Lower lobe of right lung (tissue), 2 donors: ENCODE results near the gene PDZD7. TPM values are rescaled to one million over a fixed set of nuclear protein-coding genes. Genes with fewer than 3 reads are reported as not detected.

Experiments
- ATAC-seq, 2 donors: fragments of 200-7000 bp; cut with Tn5 transposase; one replicate each; pipeline ENCODE4 v1.9.1; 2020 to 2022; ENCODE audit warnings: mild to moderate bottlenecking in 2 of 2, moderate library complexity in 2 of 2
- DNase-seq: peaks from one replicate; pipeline ENCODE4 v3.0.0-alpha.2; 2020
- H3K27ac ChIP-seq: fragments of 200-600 bp; one replicate; pipeline ENCODE4 v1.8.0; 2022
- H3K27me3 ChIP-seq: fragments of 200-600 bp; one replicate; pipeline ENCODE4 v1.8.0; 2022; ENCODE audit warnings: low read depth
- H3K36me3 ChIP-seq: fragments of 200-600 bp; one replicate; pipeline ENCODE4 v1.8.0; 2022; ENCODE audit warnings: mild to moderate bottlenecking
- H3K4me1 ChIP-seq: fragments of 200-600 bp; one replicate; pipeline ENCODE4 v1.8.0; 2022
- H3K4me3 ChIP-seq: fragments of 200-600 bp; one replicate; pipeline ENCODE4 v1.8.0; 2022; ENCODE audit warnings: mild to moderate bottlenecking
- H3K9me3 ChIP-seq: fragments of 200-600 bp; one replicate; pipeline ENCODE4 v1.8.0; 2022
- CTCF ChIP-seq: fragments of 200-600 bp; IDR thresholded peaks from one replicate; pipeline ENCODE4 v1.8.0; 2022; ENCODE audit warnings: antibody characterized with exemption, mild to moderate bottlenecking
- intact Hi-C: fragments of 100-400 bp; cut with DNase I; formaldehyde crosslinking; loops from one replicate; pipeline ENCODE4 v1.11.0; 2022
- total RNA-seq: library from RNA; stranded (reverse); fragmentation: NEBNext Ultra II Directional; extraction: Animal tissue kit (Norgen Biotek cat#: 25700); gene quantifications from one replicate; pipeline ENCODE4 v1.2.1, GENCODE V29; 2021
- donor health status: DM: no; HTN: yes; CAD: no; lungs with severe emphysema.

PDZD7 gene
- total RNA-seq, 1 donor from 2014 or later, result 1.6 TPM

GRCh38 chr10:101046332-101047238, 15.7 kb upstream of the PDZD7 start:
- Histone ChIP-seq H3K27me3 (peaks cover 57% of the 10 kb centered on the region), H3K27ac (no peak overlapping the region), H3K36me3 (no peaks in the 10 kb centered on the region), H3K4me1 (peaks cover 29% of the 10 kb centered on the region), H3K9me3 (no peaks in the 10 kb centered on the region), H3K4me3 (no peak overlapping the region)
- DNase-seq (peak; percentile 32), ATAC-seq (no peak)
- TF ChIP-seq CTCF, result no peak
- intact Hi-C loops, result no loop called here

GRCh38 chr10:101044117-101044516, 13.2 kb upstream of the PDZD7 start:
- peaks cover 14% of the 10 kb centered on the region for H3K36me3 ChIP-seq
- no peak for TF ChIP-seq CTCF
- intact Hi-C loops, result no loop called here
- ATAC-seq (no peak), DNase-seq (peak; percentile 3)
- H3K9me3 ChIP-seq, result no peaks in the 10 kb centered on the region
- H3K4me1 ChIP-seq, result peaks cover 26% of the 10 kb centered on the region
- H3K27me3 ChIP-seq, result peaks cover 32% of the 10 kb centered on the region
- H3K27ac ChIP-seq, result peak overlapping the region; percentile 86
- H3K4me3 ChIP-seq, result no peak overlapping the region

GRCh38 chr10:101043363-101043707, 12.4 kb upstream of the PDZD7 start:
- ATAC-seq, result peak in 1 of 2 donors; percentile 1
- intact Hi-C loops, result no loop called here

GRCh38 chr10:101042667-101043362, 11.9 kb upstream of the PDZD7 start:
- peaks cover 26% of the 10 kb centered on the region for H3K4me1 ChIP-seq
- H3K27ac ChIP-seq, result peak overlapping the region; percentile 86
- H3K27me3 ChIP-seq, result peaks cover 19% of the 10 kb centered on the region
- H3K36me3 ChIP-seq, result peaks cover 27% of the 10 kb centered on the region
- no peak for TF ChIP-seq CTCF
- intact Hi-C loops, result no loop called here
- DNase-seq (peak; percentile 100), ATAC-seq (peak; percentile 97 to 98)
- peak overlapping the region; percentile 52 for H3K4me3 ChIP-seq
- H3K9me3 ChIP-seq, result no peaks in the 10 kb centered on the region

More at GRCh38 chr10:101043363-101043707, 12.4 kb upstream of the PDZD7 start:
- Histone ChIP-seq H3K9me3 (no peaks in the 10 kb centered on the region), H3K4me1 (peaks cover 26% of the 10 kb centered on the region), H3K36me3 (peaks cover 21% of the 10 kb centered on the region), H3K27ac (peak overlapping the region; percentile 86), H3K4me3 (peak overlapping the region; percentile 52), H3K27me3 (peaks cover 24% of the 10 kb centered on the region)
- DNase-seq, result no peak
- TF ChIP-seq CTCF, result no peak

- peaks cover 34% of the 10 kb centered on the region for H3K36me3 ChIP-seq
- TF ChIP-seq CTCF, result no peak
- intact Hi-C loops, result no loop called here
- H3K4me1 ChIP-seq, result peaks cover 26% of the 10 kb centered on the region
- peak overlapping the region; percentile 52 for H3K4me3 ChIP-seq
- H3K9me3 ChIP-seq, result no peaks in the 10 kb centered on the region
- H3K27ac ChIP-seq, result peak overlapping the region; percentile 86
- no peak for ATAC-seq
- H3K27me3 ChIP-seq, result peaks cover 12% of the 10 kb centered on the region
- DNase-seq, result no peak
Measured at GRCh38 chr10:101042118-101042517, 11.2 kb upstream of the PDZD7 start.
